ENCODE measurements around the gene ZFP1. TPM values are rescaled to one million over a fixed set of nuclear protein-coding genes. Genes with fewer than 3 reads are reported as not detected.

ZFP1 gene
- total RNA-seq, 1 donor from 2014 or later: 10.4 TPM

- DNase-seq (no peak), ATAC-seq (no peak)
- Histone ChIP-seq H3K4me1 (peaks cover 7% of the 10 kb centered on the region), H3K9me3 (no peaks in the 10 kb centered on the region), H3K27me3 (ENCODE audit: low read depth) (no peaks in the 10 kb centered on the region), H3K27ac (no peak overlapping the region), H3K36me3 (no peaks in the 10 kb centered on the region), H3K4me3 (no peak overlapping the region)
- intact Hi-C loops (cut with DNase I): no loop called here
- TF ChIP-seq CTCF (IDR thresholded peaks at IDR 0.05): no peak
Observed at GRCh38 chr16:75216127-75216526, 67.8 kb downstream of the ZFP1 start.

GRCh38 chr16:75216576-75216975 lies 68.3 kb downstream of the ZFP1 start:
- Histone ChIP-seq H3K27me3 (ENCODE audit: low read depth) (no peaks in the 10 kb centered on the region), H3K4me3 (no peak overlapping the region), H3K9me3 (no peaks in the 10 kb centered on the region), H3K36me3 (no peaks in the 10 kb centered on the region), H3K4me1 (peaks cover 7% of the 10 kb centered on the region), H3K27ac (no peak overlapping the region)
- ATAC-seq (no peak), DNase-seq (no peak)
- intact Hi-C loops (cut with DNase I): no loop called here
- TF ChIP-seq CTCF (IDR thresholded peaks at IDR 0.05): no peak

GRCh38 chr16:75217389-75217851 lies 69.1 kb downstream of the ZFP1 start:
- H3K4me3 ChIP-seq: no peak overlapping the region
- H3K27ac ChIP-seq: no peak overlapping the region

GRCh38 chr16:75218256-75219076 lies 70.1 kb downstream of the ZFP1 start, which contains the start of gene CTRB1:
Gene CTRB1, plus strand, starts transcription at chr16:75218988. Its CDS starts 20 bp downstream, at chr16:75219008.
- Histone ChIP-seq H3K36me3 (no peaks in the 10 kb centered on the region), H3K27me3 (ENCODE audit: low read depth) (no peaks in the 10 kb centered on the region), H3K27ac (no peak within 1 kb of the TSS), H3K4me1 (peaks cover 7% of the 10 kb centered on the region), H3K9me3 (no peaks in the 10 kb centered on the region), H3K4me3 (peak within 1 kb of the TSS; percentile 22)
- intact Hi-C loops (cut with DNase I): no loop called here
- ATAC-seq (no peak), DNase-seq (no peak)
- no peak for TF ChIP-seq CTCF (IDR thresholded peaks at IDR 0.05)

More at GRCh38 chr16:75217389-75217851, 69.1 kb downstream of the ZFP1 start:
- no peak for DNase-seq
- H3K4me1 ChIP-seq: peaks cover 7% of the 10 kb centered on the region
- intact Hi-C loops (cut with DNase I): no loop called here
- H3K9me3 ChIP-seq: no peaks in the 10 kb centered on the region
- H3K36me3 ChIP-seq: no peaks in the 10 kb centered on the region
- no peaks in the 10 kb centered on the region for H3K27me3 ChIP-seq (ENCODE audit: low read depth)
- no peak for ATAC-seq
- no peak for TF ChIP-seq CTCF (IDR thresholded peaks at IDR 0.05)

- Histone ChIP-seq H3K36me3 (no peaks in the 10 kb centered on the region), H3K4me3 (no peak overlapping the region), H3K4me1 (peaks cover 7% of the 10 kb centered on the region), H3K27ac (no peak overlapping the region), H3K27me3 (ENCODE audit: low read depth) (no peaks in the 10 kb centered on the region), H3K9me3 (no peaks in the 10 kb centered on the region)
- DNase-seq: no peak
- ATAC-seq: no peak
- no peak for TF ChIP-seq CTCF (IDR thresholded peaks at IDR 0.05)
- intact Hi-C loops (cut with DNase I): no loop called here
Observed at GRCh38 chr16:75219088-75219487, 70.8 kb downstream of the ZFP1 start.
